ENCODE measurements around the gene FLYWCH1. TPM values are rescaled to one million over a fixed set of nuclear protein-coding genes. Genes with fewer than 3 reads are reported as not detected.

FLYWCH1 gene
- total RNA-seq, 4 donors from 2014 or later: 30.1 to 67.4 (median 46.8) TPM

GRCh38 chr16:2950353-2950724 lies 38.6 kb downstream of the FLYWCH1 start:
- TF ChIP-seq CTCF (IDR thresholded peaks at IDR 0.05) (no peak), POLR2A (IDR thresholded peaks at IDR 0.05) (no peak)
- H3K4me1 ChIP-seq: no peaks in the 10 kb centered on the region
- no peak overlapping the region for H3K4me3 ChIP-seq
- H3K27me3 ChIP-seq: no peaks in the 10 kb centered on the region
- no peaks in the 10 kb centered on the region for H3K9me3 ChIP-seq
- no peak for DNase-seq
- no peak overlapping the region for H3K27ac ChIP-seq
- peaks cover 0 to 11% (median 0%) of the 10 kb centered on the region in 3 donors for H3K36me3 ChIP-seq

GRCh38 chr16:2950773-2951172 lies 39.0 kb downstream of the FLYWCH1 start:
- Histone ChIP-seq H3K27me3 (no peaks in the 10 kb centered on the region), H3K9me3 (no peaks in the 10 kb centered on the region), H3K4me3 (no peak overlapping the region), H3K27ac (no peak overlapping the region), H3K4me1 (peaks cover 0 to 1% (median 0%) of the 10 kb centered on the region in 4 donors), H3K36me3 (peaks cover 0 to 11% (median 0%) of the 10 kb centered on the region in 3 donors)
- TF ChIP-seq CTCF (IDR thresholded peaks at IDR 0.05) (no peak), POLR2A (IDR thresholded peaks at IDR 0.05) (no peak)
- DNase-seq: no peak

GRCh38 chr16:2952679-2953078 lies 40.9 kb downstream of the FLYWCH1 start:
- DNase-seq: no peak
- no peak overlapping the region for H3K4me3 ChIP-seq
- H3K9me3 ChIP-seq: no peaks in the 10 kb centered on the region
- no peak overlapping the region for H3K27ac ChIP-seq
- peaks cover 0 to 11% (median 0%) of the 10 kb centered on the region in 3 donors for H3K36me3 ChIP-seq
- peaks cover 0 to 3% (median 0%) of the 10 kb centered on the region in 4 donors for H3K4me1 ChIP-seq
- peaks cover 0 to 6% of the 10 kb centered on the region in 2 donors for H3K27me3 ChIP-seq
- TF ChIP-seq CTCF (IDR thresholded peaks at IDR 0.05): no peak
- no peak for TF ChIP-seq POLR2A (IDR thresholded peaks at IDR 0.05)

GRCh38 chr16:2953706-2954627 lies 42.2 kb downstream of the FLYWCH1 start:
- Histone ChIP-seq H3K4me1 (peaks cover 0 to 3% (median 0%) of the 10 kb centered on the region in 4 donors), H3K36me3 (peaks cover 0 to 4% (median 0%) of the 10 kb centered on the region in 3 donors), H3K9me3 (no peaks in the 10 kb centered on the region), H3K27ac (no peak overlapping the region), H3K4me3 (no peak overlapping the region), H3K27me3 (peaks cover 0 to 6% of the 10 kb centered on the region in 2 donors)
- peak in 1 of 3 donors; percentile 64 for DNase-seq
- TF ChIP-seq CTCF (IDR thresholded peaks at IDR 0.05) (no peak), POLR2A (IDR thresholded peaks at IDR 0.05) (no peak)

GRCh38 chr16:2954656-2955381 lies 43.1 kb downstream of the FLYWCH1 start:
- H3K27ac ChIP-seq: no peak overlapping the region
- no peaks in the 10 kb centered on the region for H3K36me3 ChIP-seq

More at GRCh38 chr16:2954656-2955381, 43.1 kb downstream of the FLYWCH1 start:
- Histone ChIP-seq H3K4me1 (peaks cover 0 to 3% (median 0%) of the 10 kb centered on the region in 4 donors), H3K9me3 (no peaks in the 10 kb centered on the region), H3K4me3 (no peak overlapping the region), H3K27me3 (peaks cover 0 to 6% of the 10 kb centered on the region in 2 donors)
- DNase-seq: peak in 1 of 3 donors; percentile 64
- no peak for TF ChIP-seq POLR2A (IDR thresholded peaks at IDR 0.05)
- no peak for TF ChIP-seq CTCF (IDR thresholded peaks at IDR 0.05)

Measured in Peyer's patch (tissue), 4 donors.